Measurements from ENCODE around the gene PLEKHA5.

PLEKHA5 gene

DNA sequence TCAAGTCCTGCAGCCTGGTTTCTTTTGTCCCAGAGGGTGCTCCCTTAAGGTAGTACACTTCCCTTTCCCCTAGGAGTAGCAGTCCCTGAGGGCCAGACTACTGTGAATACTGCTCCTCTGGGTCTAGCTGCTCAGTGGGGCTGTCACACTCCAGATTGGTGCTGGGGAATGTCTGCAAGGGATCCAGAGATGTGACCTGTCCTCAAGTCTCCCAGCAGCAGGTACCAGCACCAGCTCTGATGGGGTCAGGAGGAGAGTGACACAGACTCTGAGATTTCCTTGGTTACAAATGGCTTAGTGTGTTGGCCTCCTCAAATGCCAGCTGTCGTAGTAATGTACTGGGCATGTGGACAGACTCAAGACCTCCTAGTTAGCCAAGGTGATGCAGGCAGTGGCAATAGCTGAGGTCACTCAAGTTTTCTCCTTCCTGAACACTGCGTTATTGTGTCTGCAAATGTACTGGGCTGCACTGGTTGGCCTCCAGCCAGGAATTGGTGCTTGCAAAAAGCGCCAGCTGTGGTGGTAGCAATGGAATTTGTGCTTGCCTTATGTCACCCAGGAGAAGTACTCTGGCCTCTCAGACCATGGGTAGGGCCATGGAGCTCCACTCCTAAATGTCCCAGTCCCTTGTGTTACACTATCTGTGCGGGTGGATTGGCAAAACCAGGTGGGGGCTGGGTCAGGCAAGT is 273.4 kb downstream of the PLEKHA5 start:
- TF ChIP-seq, protein P1, sequence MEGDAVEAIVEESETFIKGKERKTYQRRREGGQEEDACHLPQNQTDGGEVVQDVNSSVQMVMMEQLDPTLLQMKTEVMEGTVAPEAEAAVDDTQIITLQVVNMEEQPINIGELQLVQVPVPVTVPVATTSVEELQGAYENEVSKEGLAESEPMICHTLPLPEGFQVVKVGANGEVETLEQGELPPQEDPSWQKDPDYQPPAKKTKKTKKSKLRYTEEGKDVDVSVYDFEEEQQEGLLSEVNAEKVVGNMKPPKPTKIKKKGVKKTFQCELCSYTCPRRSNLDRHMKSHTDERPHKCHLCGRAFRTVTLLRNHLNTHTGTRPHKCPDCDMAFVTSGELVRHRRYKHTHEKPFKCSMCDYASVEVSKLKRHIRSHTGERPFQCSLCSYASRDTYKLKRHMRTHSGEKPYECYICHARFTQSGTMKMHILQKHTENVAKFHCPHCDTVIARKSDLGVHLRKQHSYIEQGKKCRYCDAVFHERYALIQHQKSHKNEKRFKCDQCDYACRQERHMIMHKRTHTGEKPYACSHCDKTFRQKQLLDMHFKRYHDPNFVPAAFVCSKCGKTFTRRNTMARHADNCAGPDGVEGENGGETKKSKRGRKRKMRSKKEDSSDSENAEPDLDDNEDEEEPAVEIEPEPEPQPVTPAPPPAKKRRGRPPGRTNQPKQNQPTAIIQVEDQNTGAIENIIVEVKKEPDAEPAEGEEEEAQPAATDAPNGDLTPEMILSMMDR (IDR thresholded peaks at IDR 0.05): no peak
- Histone ChIP-seq H3K36me3 (no peaks in the 10 kb centered on the region), H3K27me3 (no peaks in the 10 kb centered on the region), H3K9me3 (no peaks in the 10 kb centered on the region), H3K4me3 (ENCODE audit: low read depth in 1 of 2, low read length in 1 of 2) (no peak overlapping the region), H3K27ac (no peak overlapping the region), H3K4me1 (ENCODE audit: control insufficient read depth in 1 of 2, insufficient read depth in 1 of 2, low read depth in 1 of 2, low read length in 1 of 2) (no peaks in the 10 kb centered on the region)

GRCh38 chr12:19404242-19404880 is 274.8 kb downstream of the PLEKHA5 start:
- Histone ChIP-seq H3K9me3 (no peaks in the 10 kb centered on the region), H3K27ac (no peak overlapping the region), H3K4me3 (ENCODE audit: low read depth in 1 of 2, low read length in 1 of 2) (no peak overlapping the region), H3K36me3 (no peaks in the 10 kb centered on the region), H3K4me1 (ENCODE audit: control insufficient read depth in 1 of 2, insufficient read depth in 1 of 2, low read depth in 1 of 2, low read length in 1 of 2) (no peaks in the 10 kb centered on the region), H3K27me3 (no peaks in the 10 kb centered on the region)
- TF ChIP-seq, protein P1 (IDR thresholded peaks at IDR 0.05): no peak

DNA sequence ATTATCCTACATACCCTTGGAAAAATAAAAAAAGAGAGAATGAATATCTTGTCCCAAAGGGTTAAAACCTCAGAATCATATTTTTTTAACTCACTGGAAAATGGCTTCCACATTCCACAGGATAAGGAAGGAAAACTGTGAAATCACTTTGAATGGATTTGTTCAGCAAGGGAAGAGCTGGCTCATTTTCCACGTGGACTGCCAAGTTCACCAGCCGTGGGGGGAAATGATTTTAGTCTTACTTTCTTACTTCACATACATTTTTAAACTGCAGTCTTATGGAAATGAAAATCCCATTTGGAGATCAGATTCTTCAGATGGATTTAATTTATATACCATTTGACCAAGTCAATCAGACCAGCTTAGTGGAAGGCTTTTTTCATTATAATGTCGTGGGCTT is 279.8 kb downstream of the PLEKHA5 start:
- Histone ChIP-seq H3K9me3 (no peaks in the 10 kb centered on the region), H3K27me3 (no peaks in the 10 kb centered on the region)
- TF ChIP-seq, protein P1 (IDR thresholded peaks at IDR 0.05): no peak

DNA sequence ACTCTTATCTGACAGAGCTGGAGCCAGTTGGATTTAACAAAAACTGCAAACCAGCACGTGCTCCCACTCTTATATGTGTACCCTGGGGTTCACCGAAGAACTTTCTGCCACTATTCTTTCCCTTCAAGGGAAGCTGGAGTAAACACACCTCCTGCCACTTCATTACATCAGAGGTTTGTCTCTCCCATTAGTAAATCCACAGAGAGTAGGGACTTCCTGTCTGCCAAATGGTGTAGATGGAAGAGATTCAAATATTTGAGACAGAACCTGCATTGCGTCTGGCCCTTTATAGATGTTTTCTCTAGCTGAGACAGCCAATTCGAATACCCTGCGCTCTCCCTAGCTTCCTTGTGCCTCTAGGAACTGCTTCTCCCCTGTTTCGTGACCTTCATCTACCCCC is 280.7 kb downstream of the PLEKHA5 start:
- Histone ChIP-seq H3K27me3 (no peaks in the 10 kb centered on the region), H3K9me3 (no peaks in the 10 kb centered on the region), H3K4me1 (ENCODE audit: control insufficient read depth in 1 of 2, insufficient read depth in 1 of 2, low read depth in 1 of 2, low read length in 1 of 2) (no peaks in the 10 kb centered on the region), H3K4me3 (ENCODE audit: low read depth in 1 of 2, low read length in 1 of 2) (no peak overlapping the region), H3K36me3 (no peaks in the 10 kb centered on the region), H3K27ac (no peak overlapping the region)
- TF ChIP-seq, protein P1 (IDR thresholded peaks at IDR 0.05): no peak

More for the DNA sequence above, 279.8 kb downstream of the PLEKHA5 start:
- Histone ChIP-seq H3K27ac (no peak overlapping the region), H3K36me3 (no peaks in the 10 kb centered on the region), H3K4me3 (ENCODE audit: low read depth in 1 of 2, low read length in 1 of 2) (no peak overlapping the region), H3K4me1 (ENCODE audit: control insufficient read depth in 1 of 2, insufficient read depth in 1 of 2, low read depth in 1 of 2, low read length in 1 of 2) (no peaks in the 10 kb centered on the region)

GRCh38 chr12:19410629-19411185 is 281.2 kb downstream of the PLEKHA5 start:
- Histone ChIP-seq H3K27me3 (no peaks in the 10 kb centered on the region), H3K4me1 (ENCODE audit: control insufficient read depth in 1 of 2, insufficient read depth in 1 of 2, low read depth in 1 of 2, low read length in 1 of 2) (no peaks in the 10 kb centered on the region)
- TF ChIP-seq, protein P1 (IDR thresholded peaks at IDR 0.05): no peak

More at GRCh38 chr12:19410629-19411185, 281.2 kb downstream of the PLEKHA5 start:
- Histone ChIP-seq H3K4me3 (ENCODE audit: low read depth in 1 of 2, low read length in 1 of 2) (no peak overlapping the region), H3K9me3 (no peaks in the 10 kb centered on the region), H3K27ac (no peak overlapping the region), H3K36me3 (no peaks in the 10 kb centered on the region)
